Liver (tissue), 9 donors: ENCODE data around the gene MLXIP. TPM values are rescaled to one million over a fixed set of nuclear protein-coding genes. Genes with fewer than 3 reads are reported as not detected.

Experiments
- DNase-seq: peaks from one replicate; pipeline ENCODE4 v3.0.0-alpha.2; 2017; ENCODE audit warnings: low spot score
- H3K27ac ChIP-seq, 2 donors: one replicate each; pipeline ENCODE4 v1.7.0; 2013; ENCODE audit warnings: inconsistent platforms in 2 of 2, low read length in 2 of 2, control low read depth in 1 of 2, low read depth in 1 of 2, mild to moderate bottlenecking in 1 of 2
- H3K27me3 ChIP-seq, 4 donors: one replicate each; pipeline versions ENCODE4 v1.6.1 to v1.7.0; 2013; ENCODE audit warnings: low read length in 3 of 4, inconsistent platforms in 1 of 4, mild to moderate bottlenecking in 1 of 4, moderate library complexity in 1 of 4; ENCODE audit not compliant: control insufficient read depth in 4 of 4, insufficient read depth in 4 of 4
- H3K36me3 ChIP-seq, 4 donors: one replicate each; pipeline versions ENCODE4 v1.6.1 to v1.7.0; 2013; ENCODE audit warnings: low read length in 3 of 4, mild to moderate bottlenecking in 3 of 4, low read depth in 1 of 4, moderate library complexity in 1 of 4; ENCODE audit not compliant: control insufficient read depth in 4 of 4, insufficient read depth in 3 of 4
- H3K4me1 ChIP-seq, 4 donors: one replicate each; pipeline versions ENCODE4 v1.6.1 to v1.7.0; 2013; ENCODE audit warnings: low read length in 3 of 4, mild to moderate bottlenecking in 3 of 4, moderate library complexity in 1 of 4; ENCODE audit not compliant: control insufficient read depth in 4 of 4, insufficient read depth in 4 of 4
- H3K4me3 ChIP-seq, 3 donors: one replicate each; pipeline versions ENCODE4 v1.6.1 to v1.7.0; 2013; ENCODE audit warnings: low read length in 3 of 3, control low read depth in 1 of 3, low read depth in 1 of 3, mild to moderate bottlenecking in 1 of 3
- H3K9ac ChIP-seq, 2 donors: one replicate each; pipeline ENCODE4 v1.7.0; 2013; ENCODE audit warnings: low read length in 2 of 2, mild to moderate bottlenecking in 2 of 2, moderate library complexity in 2 of 2, control low read depth in 1 of 2, low read depth in 1 of 2
- H3K9me3 ChIP-seq, 4 donors: one replicate each; pipeline versions ENCODE4 v1.6.1 to v1.7.0; 2013; ENCODE audit warnings: low read length in 3 of 4; ENCODE audit not compliant: control insufficient read depth in 4 of 4
- EGR1 ChIP-seq, 2 donors: IDR thresholded peaks; 2 replicates each; pipeline ENCODE4 v1.6.1; 2016 to 2018; ENCODE audit warnings: antibody characterized with exemption in 2 of 2, low read depth in 2 of 2
- FOXA1 ChIP-seq: IDR thresholded peaks from 2 replicates; pipeline ENCODE4 v1.6.1; 2016; ENCODE audit warnings: antibody characterized with exemption
- FOXA2 ChIP-seq: IDR thresholded peaks from 2 replicates; pipeline ENCODE4 v1.6.1; 2016; ENCODE audit warnings: antibody characterized with exemption
- HNF4G ChIP-seq: IDR thresholded peaks from 2 replicates; pipeline ENCODE4 v1.6.1; 2016; ENCODE audit warnings: antibody characterized with exemption
- NR2F2 ChIP-seq: IDR thresholded peaks from 2 replicates; pipeline ENCODE4 v1.6.1; 2016; ENCODE audit warnings: antibody characterized with exemption
- RAD21 ChIP-seq, 2 donors: IDR thresholded peaks; 2 replicates each; pipeline ENCODE4 v1.6.1; 2016; ENCODE audit warnings: antibody characterized with exemption in 2 of 2, mild to moderate bottlenecking in 2 of 2
- SP1 ChIP-seq: IDR thresholded peaks from 2 replicates; pipeline ENCODE4 v1.6.1; 2018; ENCODE audit warnings: antibody characterized with exemption, mild to moderate bottlenecking
- YY1 ChIP-seq: IDR thresholded peaks from 2 replicates; pipeline ENCODE4 v1.6.1; 2016; ENCODE audit warnings: antibody characterized with exemption, mild to moderate bottlenecking
- WGBS: extraction: QIAGEN DNeasy Blood & Tissue Kit; methylation state at CpG from one replicate; pipeline ENCODE4 v1.1.7; 2013; 5-methylcytosine and 5-hydroxymethylcytosine counted together
- polyA plus RNA-seq, 2 donors: library from polyadenylated mRNA; stranded (reverse) in 1 of 2; unstranded in 1 of 2; fragments of 200-250 nt in 1 of 2; fragments of >200 nt in 1 of 2; fragmentation: Nextera tagmentation in 1 of 2; extraction: Ambion mirVana in 1 of 2; gene quantifications; one replicate each; pipeline versions ENCODE4 v1.2.1 to v1.2.3, GENCODE V29; 2013 to 2015
- total RNA-seq, 2 donors: library from RNA; depleted of rRNA; stranded (reverse); fragments of >200 nt; gene quantifications; one replicate each; pipeline ENCODE4 v1.2.3, GENCODE V29; 2014
- TF ChIP-seq, protein P1 (sequence below): IDR thresholded peaks from 2 replicates; pipeline ENCODE4 v1.6.1; 2016; ENCODE audit warnings: antibody characterized with exemption
- TF ChIP-seq, protein P2 (sequence below): IDR thresholded peaks from 2 replicates; pipeline ENCODE4 v1.6.1; 2016; ENCODE audit warnings: antibody characterized with exemption
- donor health status: healthy.
- donor health status: healthy.
- donor health status: healthy.
- donor health status: healthy.
- donor health status: healthy.

The MLXIP gene
- total and polyA plus RNA-seq, 4 donors: 10.6 to 19.5 (median 11.0) TPM

DNA sequence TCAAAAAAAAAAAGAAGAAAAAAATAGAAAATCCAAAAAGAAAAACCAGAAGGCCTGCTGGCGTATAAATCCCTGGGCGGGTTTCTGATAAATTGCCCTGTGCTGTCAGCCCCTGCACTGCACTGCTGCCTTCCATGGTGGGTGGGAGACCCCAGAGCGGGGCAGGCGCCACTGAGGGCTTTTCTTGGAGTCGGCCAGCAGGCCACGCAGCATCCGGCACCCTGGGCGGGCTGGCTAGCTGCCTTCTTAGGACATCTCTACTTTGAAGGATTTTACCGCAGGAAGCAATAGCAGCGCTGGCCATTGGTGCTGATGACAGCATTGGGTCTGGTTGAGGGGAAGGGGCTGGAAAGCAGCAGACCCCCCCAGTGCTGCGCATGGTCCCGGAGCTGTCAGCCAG is 66.3 kb downstream of the MLXIP start:
- 97% methylated on average over 12 of the region's 12 CpGs for WGBS
- TF ChIP-seq, protein P1, sequence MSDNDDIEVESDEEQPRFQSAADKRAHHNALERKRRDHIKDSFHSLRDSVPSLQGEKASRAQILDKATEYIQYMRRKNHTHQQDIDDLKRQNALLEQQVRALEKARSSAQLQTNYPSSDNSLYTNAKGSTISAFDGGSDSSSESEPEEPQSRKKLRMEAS: no peak
- TF ChIP-seq HNF4G: no peak
- no peak for TF ChIP-seq SP1
- no peak for TF ChIP-seq NR2F2
- no peaks in the 10 kb centered on the region for H3K4me1 ChIP-seq
- H3K36me3 ChIP-seq: peaks cover 12 to 39% (median 23%) of the 10 kb centered on the region in 4 donors
- no peak overlapping the region for H3K4me3 ChIP-seq
- no peak overlapping the region for H3K27ac ChIP-seq
- H3K27me3 ChIP-seq: no peaks in the 10 kb centered on the region
- DNase-seq: no peak
- H3K9ac ChIP-seq: no peak overlapping the region
- no peaks in the 10 kb centered on the region for H3K9me3 ChIP-seq

DNA sequence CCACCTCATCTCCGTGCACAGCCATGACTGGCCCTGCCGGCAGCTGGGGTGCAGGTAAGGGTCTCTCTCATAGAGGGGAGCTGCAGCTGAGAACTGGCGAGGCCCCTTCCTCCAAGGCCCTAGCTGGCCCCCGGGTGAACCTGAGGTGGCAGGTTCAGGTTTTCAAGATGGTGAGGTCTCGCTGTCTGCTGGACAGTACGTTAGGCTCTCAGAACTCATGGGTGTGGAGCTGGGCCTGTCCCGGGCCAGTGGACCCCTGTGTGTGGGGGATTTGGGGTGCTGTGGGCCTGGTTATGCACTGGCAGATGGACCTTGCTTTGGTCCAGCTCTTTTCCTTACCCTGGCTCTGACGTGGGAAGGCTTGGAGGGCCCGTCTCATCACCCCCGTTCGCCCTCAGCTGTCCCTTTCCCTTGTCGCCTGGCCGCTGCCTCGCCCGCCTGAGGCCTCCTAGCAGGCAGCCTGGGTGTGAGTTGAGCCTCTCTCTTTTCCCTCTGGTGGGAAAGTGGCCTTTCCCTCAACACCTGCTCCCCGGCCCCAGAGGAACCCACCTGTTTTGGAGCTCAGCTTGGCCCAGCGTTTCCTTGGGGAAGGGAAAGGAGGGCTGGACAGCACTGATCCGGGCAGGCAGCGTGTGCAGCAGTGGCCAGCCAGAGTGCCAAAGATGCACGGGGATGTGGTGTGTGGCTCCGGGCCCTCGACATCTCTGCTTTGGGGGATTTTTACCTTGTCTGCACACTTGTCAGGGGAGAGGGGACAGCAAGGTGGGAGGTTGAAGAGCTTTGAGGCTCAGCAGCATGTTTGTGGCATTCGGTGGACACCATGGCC is 67.2 kb downstream of the MLXIP start:
- DNase-seq: no peak

DNA sequence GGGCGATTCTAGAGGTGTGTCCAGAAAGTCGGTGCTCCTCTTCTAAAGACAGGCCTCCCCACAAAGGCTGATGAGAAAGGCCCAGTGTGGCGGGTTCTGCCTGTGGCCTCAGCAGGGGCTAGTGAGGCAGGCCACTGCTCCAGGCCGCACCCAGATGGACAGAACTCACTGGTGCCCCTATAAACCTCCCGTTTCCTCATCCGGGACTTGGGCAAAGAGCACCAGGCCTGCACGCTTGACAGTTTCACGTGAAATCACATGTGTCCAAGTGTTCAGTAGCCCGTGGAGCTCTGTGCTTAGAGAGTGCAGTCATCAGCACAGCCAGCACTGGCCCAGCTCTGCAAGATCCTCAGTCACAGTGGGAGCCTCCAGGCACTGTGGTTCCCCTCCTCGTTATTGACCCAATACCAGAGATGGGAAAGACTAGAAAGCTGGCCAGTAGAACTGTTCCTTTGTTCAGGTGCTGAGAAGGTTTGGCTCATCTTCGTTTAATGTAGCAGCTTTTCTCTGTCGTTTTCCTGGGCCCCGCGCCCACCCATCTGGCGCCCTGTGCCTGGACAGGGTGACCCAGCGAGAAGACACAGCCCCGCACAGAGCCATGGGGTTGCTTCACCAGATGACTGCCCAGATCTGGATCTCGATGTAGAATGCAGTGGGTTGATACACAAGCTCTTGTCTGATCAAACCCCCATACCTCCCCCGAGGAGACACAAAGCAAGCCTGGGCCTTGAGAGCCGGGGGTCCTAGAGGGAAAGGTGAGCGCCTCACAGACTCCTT is 69.1 kb downstream of the MLXIP start:
- no peak for DNase-seq
- Histone ChIP-seq H3K4me3 (no peak overlapping the region), H3K27ac (peak overlapping the region in 1 of 2 donors; percentile 7), H3K9me3 (no peaks in the 10 kb centered on the region), H3K4me1 (no peaks in the 10 kb centered on the region), H3K27me3 (no peaks in the 10 kb centered on the region), H3K36me3 (peaks cover 0 to 14% (median 5%) of the 10 kb centered on the region in 4 donors), H3K9ac (no peak overlapping the region)
- 84% methylated on average over 21 of the region's 21 CpGs for WGBS
- TF ChIP-seq RAD21 (IDR thresholded peaks at IDR 0.05): no peak
- TF ChIP-seq FOXA2: no peak
- TF ChIP-seq, protein P2, sequence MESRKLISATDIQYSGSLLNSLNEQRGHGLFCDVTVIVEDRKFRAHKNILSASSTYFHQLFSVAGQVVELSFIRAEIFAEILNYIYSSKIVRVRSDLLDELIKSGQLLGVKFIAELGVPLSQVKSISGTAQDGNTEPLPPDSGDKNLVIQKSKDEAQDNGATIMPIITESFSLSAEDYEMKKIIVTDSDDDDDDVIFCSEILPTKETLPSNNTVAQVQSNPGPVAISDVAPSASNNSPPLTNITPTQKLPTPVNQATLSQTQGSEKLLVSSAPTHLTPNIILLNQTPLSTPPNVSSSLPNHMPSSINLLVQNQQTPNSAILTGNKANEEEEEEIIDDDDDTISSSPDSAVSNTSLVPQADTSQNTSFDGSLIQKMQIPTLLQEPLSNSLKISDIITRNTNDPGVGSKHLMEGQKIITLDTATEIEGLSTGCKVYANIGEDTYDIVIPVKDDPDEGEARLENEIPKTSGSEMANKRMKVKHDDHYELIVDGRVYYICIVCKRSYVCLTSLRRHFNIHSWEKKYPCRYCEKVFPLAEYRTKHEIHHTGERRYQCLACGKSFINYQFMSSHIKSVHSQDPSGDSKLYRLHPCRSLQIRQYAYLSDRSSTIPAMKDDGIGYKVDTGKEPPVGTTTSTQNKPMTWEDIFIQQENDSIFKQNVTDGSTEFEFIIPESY: no peak

More for the DNA sequence above, 67.2 kb downstream of the MLXIP start:
- TF ChIP-seq EGR1 (IDR thresholded peaks at IDR 0.05; ENCODE audit: low read depth in 2 of 2) (no peak), NR2F2 (no peak), FOXA1 (no peak), HNF4G (no peak), FOXA2 (no peak), YY1 (no peak)
- Histone ChIP-seq H3K4me3 (no peak overlapping the region), H3K27ac (no peak overlapping the region), H3K9me3 (no peaks in the 10 kb centered on the region), H3K36me3 (peaks cover 11 to 33% (median 19%) of the 10 kb centered on the region in 4 donors), H3K9ac (no peak overlapping the region), H3K4me1 (no peaks in the 10 kb centered on the region), H3K27me3 (no peaks in the 10 kb centered on the region)
- 94% methylated on average over 23 of the region's 23 CpGs for WGBS
